ENCODE measurements around the gene MIOS.

GRCh38 chr7:7554021-7554432 is 12.7 kb upstream of the MIOS start:
- TF ChIP-seq RAD21 (IDR thresholded peaks at IDR 0.05; ENCODE audit: low read length) (no peak), CTCF (conservative IDR thresholded peaks at IDR 0.05; ENCODE audit: low read depth, low read length) (no peak), MAFK (IDR thresholded peaks at IDR 0.05; ENCODE audit: low read depth, low read length) (no peak), POLR2A (IDR thresholded peaks at IDR 0.05; ENCODE audit: low read depth, low read length) (no peak), ELK1 (IDR thresholded peaks at IDR 0.05; ENCODE audit: borderline replicate concordance, low read depth, low read length) (no peak), SMC3 (IDR thresholded peaks at IDR 0.05; ENCODE audit: low read depth, low read length) (no peak), MXI1 (IDR thresholded peaks at IDR 0.05; ENCODE audit: borderline replicate concordance, low read depth, low read length) (no peak), RFX5 (IDR thresholded peaks at IDR 0.05; ENCODE audit: low read depth, low read length) (no peak), USF2 (IDR thresholded peaks at IDR 0.05; ENCODE audit: low read depth, low read length) (no peak), CEBPB (IDR thresholded peaks at IDR 0.05; ENCODE audit: low read depth, low read length) (no peak), BHLHE40 (IDR thresholded peaks at IDR 0.05; ENCODE audit: low read depth, low read length) (no peak), MAZ (IDR thresholded peaks at IDR 0.05; ENCODE audit: borderline replicate concordance, low read depth, low read length) (no peak)
